GM19463 (cell line): ENCODE data around the gene CELF6.

Source experiments
- ATAC-seq: cut with Tn5 transposase; IDR thresholded peaks from one replicate; pipeline ENCODE4 v1.9.1; 2021; ENCODE audit warnings: mild to moderate bottlenecking, moderate library complexity; ENCODE audit not compliant: unreplicated experiment

The CELF6 gene

DNA sequence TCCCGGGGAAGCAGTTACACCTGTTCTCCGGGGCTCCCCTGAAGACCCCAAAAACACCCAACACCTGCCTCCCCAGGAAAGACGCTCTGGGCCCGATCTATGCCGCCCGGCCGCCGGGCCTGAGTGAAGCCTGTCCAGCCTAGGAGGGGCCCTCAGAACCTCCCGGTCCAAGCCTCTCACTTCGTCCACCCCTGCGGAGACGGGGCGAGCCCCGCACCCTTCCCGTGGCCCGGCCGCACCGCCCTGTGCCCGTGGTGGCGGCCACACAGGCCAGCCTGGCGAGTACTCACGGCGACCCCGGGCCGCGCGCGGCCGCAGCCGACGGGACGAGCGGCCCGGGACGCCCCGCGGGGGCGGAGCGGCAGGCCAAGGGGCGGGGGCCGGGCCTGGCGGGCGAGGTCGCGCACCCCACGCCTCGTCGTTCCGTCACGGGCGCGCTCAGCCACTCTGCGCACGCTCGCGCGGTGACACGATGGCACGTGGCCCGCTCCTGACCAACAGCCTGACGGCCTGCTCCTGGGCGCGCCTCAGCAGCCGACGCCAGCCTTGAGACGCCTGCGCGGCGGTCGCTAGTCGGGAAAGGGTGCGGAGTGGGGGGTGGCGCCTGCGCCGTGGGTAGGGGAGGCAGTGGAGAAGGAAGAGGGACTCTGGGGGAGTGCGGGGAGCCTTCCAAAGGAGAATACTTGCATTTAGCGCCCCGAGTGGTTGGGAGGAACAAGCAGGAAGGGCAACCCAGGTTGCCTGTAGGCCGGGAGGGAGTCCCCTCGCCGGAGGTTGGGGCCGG lies 47.6 kb downstream of the CELF6 start, which contains the start of gene PARP6:
PARP6 (minus strand) TSS at position 342 of the 784 bp plus-strand sequence. CDS start 5,077 bp downstream, outside the sequence.
- ATAC-seq = peak; percentile 97

DNA sequence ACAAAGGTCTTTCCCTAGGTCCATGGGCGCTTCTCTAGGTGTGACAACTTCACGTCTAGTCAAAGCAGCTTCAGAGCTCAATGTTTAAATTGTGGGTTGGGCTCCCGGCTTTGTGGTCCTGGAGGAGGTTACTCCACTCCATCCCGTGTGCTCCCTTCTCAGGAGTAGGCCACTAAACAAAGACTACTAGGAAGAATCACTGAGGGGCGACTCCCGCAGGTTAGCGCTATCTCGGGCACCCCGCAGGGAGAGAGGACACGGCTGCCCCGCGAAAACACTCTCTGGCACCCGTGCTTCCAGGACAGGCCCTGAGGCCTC lies 48.1 kb downstream of the CELF6 start:
- peak; percentile 1 for ATAC-seq

DNA sequence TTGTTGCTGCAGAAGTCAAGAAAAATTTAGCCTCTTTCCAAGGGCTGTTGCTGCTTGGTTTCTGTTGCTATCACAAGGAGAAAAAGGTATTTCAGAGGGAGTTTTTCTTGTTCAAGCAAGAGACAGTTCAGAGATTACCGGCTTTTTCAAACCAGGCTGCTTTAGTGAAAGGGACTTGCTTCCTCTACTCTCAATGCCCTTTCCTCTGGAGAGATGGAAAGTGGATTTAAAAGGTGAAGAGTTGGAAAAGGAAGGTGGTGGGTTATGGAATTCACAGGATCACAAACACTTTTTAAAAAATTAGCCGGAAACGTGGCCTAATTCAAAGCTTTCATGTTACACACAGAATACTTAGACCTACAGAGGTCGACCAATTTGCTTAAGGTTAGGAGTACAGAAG lies 48.7 kb downstream of the CELF6 start:
- no peak for ATAC-seq

DNA sequence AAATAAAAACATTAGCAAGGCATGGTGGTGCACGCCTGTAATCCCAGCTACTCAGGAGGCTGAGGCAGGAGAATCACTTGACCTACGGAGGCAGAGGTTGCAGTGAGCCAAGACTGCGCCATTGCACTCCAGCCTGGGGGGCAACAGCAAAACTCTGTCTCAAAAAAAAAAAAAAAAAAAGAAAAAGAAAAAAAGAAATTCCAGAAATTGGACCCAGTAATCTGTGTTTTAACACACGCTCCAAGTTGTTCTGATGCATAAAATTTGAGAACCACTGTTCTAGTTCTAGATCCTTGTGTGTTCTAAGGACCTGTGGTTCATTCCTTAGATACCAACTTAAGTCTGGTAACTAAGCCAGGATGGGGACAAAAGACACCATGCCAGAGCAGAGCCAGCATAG lies 50.2 kb downstream of the CELF6 start:
- ATAC-seq = no peak

DNA sequence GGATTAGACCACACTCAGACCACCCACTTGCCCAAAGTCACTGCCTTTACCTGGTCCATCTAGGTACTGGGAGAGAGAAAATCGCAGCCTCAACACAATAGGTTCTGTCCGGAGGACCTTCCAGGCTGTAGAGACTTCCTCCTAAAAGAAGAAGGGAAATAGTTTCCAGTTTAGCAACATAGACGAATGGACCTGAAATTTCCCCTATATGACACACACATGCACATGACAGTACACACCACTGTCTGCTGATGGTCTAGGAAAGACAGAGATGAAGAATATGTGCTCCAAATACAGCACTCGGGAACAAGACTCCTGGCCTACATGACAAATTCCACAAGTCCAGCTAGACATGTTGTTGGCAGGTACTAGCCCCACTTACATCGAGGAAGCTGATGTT lies 54.9 kb downstream of the CELF6 start:
- ATAC-seq = no peak

DNA sequence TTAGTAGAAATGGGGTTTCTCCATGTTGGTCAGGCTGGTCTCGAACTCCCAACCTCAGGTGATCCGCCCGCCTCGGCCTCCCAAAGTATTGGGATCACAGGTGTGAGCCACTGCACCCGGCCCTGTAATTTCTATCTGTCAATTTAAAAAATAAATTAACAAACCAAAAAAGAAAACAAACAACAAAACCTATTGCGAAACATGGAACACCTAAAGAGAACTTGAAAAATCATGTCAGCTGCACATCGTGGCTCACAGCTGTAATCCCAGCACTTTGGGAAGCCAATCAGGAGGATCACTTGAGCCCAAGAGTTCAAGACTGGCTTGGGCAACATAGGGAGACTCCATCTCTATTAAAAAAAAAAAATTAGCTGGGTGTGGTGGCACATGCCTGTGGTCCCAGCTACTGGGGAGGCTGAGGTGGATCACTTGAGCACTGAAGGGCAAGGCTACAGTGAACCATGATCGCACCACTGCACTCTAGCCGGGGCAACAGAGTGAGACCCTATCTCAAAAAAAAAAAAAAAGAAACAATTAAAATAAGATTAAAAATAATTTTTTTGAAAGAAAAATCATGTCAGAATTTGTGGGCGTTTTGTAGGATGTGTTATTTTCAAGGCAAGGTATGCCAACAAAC lies 67.2 kb downstream of the CELF6 start:
- no peak for ATAC-seq

DNA sequence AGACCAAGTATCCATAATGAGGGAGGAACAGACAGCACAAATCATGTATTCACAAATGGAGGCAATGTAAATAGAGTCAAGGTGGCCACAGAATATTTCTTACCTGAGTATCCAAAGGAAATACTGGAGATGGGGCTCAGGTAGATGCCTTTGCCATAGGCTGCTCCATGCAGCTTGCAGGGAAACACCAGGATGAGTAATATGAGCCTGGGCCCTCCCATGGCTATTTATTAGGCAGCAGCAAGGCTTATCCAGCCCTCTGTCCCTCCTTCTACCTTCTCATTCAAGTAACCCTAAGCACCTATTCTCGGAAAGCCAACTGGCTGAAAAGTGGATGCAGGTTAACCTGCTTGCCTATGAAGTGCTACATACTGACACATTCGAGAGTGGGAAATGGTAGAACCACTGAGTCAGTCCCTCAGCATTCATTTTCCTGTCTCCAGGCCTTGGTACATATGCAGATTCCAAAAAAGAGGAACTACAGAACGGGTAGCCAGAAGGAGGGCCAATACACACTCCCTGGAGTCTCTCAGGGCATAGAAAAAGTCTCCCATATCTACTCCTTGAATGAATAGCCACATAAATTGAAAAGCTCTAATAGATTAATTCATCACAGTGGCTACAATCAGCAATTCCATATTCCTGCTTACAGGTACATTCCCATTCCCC lies 70.7 kb downstream of the CELF6 start:
- ATAC-seq = no peak

DNA sequence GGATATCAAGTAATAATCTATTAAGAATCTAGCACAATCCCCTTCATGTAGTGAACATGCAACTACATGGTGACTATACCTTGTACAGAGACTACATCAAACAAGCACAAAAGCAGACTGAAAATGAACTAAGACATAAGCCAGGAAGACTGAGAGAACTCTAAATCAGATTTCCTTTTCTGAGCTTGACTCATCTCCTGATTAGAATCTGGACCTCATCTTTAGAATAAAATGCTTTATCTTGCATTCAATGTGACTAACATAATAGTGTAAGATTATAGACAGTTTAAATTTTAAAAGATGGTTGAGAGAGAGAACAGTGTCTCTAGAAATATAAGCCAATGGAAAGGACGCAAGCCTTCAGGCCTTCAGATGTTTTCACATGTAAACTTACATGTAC lies 71.4 kb downstream of the CELF6 start:
- ATAC-seq = no peak

DNA sequence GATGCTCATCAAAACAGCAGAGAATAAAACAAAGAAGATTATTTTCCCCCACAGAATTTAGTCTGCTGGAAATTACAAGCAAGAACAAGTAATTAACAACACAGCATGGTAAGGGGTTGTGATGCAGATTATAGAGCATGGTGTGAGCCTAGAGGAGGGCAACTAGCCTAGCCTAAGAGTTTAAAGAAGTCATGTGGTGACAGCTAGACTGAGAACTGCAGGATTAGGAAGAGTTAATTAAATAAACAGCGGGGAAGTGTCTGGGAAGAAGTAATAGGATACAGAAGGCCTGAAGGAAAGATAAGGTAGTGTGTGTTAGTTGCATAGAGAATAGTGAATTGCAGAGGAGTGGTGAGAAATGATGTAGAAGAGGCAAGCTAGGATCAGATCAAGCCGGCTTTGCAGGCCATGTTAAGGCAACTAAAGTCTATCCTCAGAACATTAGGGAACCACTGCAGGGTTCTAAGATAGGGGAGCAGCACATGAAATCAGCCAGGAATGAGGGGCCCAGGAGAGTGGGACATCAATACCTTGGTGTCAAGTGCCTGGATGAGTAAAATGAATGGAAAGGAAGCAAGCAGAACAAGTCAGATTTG lies 77.1 kb downstream of the CELF6 start:
- ATAC-seq = no peak

DNA sequence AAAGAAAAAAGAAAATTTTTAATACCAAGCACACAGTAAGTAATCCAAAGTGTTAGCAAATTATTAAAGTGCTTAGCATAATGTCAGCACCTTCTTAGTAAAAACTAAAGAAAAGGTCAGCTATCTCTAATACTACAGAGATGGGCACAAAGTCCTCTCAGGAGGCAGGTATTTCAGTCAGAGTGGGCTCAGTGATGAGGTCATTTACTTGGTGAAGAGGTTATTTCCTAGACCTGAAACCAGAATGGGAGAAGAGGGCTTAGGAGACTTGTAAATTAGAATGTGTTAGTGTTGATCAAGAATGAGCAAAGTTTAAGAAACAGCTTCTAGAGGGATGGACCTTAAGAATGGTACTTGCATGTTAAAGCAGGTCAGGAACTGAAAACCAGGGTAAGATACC lies 80.3 kb downstream of the CELF6 start:
- no peak for ATAC-seq

DNA sequence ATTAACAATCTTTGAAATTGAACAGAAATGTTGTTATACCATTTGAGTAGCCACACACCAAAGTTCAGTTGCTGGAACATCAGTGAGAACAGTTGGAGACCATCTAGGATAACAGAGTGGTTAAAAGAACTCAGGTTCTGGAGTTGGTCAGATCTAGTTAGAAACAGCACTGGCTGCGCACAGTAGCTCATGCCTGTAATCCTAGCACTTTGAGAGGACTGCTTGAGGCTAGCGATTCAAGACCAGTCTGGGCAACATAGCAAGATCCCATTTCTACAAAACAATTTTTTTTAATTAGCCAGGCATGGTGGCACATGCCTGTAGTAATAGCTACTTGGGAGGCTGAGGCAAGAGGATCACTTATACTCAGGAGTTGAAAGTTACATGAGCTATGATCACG lies 81.4 kb downstream of the CELF6 start:
- ATAC-seq = no peak

DNA sequence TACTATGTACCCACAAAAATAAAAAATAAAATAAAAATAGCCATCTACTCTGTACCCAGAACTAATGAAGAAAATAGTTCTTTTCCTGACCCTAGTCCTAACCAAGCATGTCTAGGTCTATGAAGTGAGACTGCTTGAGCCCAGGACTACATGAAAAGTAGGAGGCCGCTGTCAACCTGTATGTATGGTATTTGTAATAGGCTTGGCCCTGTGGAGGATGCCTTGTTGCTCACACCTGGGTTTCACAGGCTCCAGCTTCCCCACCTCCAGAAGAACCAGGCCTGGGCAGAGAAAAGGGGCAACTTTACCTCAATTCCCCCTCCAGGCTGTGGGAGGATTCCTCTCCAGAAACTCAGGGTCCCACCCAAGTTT lies 82.1 kb downstream of the CELF6 start:
- ATAC-seq = no peak

DNA sequence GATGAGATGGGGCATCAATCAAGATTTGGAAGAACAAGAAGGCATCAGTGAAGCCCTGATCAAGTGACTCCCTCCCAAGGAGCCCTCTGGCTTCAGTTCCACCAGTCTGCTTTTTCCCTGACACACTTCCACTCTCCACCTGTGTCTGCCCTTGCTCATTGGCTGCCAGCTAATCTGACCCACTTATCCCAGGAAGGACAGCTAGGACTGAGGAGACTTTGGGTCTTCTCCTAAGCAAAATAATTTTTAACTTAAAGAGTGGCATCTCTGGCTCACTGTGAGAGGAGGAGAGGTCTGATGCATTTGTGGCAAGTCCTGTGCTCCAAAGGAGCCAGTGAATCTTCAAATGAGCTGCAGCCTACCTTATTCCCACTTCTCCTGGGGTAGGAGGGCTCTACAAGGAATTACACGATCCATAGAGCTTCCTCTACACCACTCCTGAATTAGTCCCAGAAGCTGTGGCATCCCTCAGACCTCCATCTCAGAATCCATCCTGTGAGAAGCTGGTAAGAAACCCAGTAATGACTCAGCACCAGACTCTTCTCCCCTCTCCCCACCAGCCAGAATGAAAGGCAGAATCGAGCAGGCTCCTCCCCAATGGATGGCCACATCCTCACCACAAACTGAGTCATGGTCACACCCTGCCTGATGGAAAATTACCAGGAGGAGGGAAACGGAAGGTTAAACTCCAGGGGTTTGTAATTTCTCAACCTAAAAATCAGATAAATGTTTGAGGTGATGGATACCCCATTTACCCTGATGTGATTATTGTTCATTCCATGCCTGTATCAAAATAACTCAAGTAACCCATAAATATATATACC lies 82.7 kb downstream of the CELF6 start:
- ATAC-seq = peak; percentile 92

DNA sequence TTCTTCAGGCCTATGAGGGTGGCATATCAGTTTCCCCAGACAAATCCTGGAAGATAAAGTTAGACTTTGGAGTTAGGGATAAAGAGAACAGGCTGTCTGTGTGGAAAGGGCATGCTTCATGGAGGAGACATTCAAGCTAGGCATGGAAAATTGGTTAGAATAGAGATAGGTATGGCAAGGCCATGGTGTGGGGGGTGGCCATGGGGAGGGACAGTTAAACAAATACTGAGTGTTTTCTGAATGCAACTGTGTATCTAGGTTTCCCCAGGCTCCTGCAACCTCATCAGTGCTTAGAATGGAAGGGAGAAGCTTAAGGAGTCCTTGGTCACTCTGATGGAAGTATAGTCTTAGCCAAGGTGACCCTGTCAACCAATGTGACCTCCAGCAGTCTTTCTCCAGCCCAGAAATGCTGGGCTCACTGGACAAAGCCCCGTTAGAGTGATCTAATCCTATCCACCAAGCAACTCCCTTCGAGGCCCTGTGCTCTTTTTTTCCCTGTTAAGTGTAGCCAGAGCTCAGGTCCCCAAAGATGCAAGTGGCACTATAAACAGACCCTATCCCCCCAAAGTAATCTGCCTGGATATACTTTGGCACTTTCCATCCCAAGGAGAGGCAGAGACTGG lies 83.5 kb downstream of the CELF6 start:
- no peak for ATAC-seq

DNA sequence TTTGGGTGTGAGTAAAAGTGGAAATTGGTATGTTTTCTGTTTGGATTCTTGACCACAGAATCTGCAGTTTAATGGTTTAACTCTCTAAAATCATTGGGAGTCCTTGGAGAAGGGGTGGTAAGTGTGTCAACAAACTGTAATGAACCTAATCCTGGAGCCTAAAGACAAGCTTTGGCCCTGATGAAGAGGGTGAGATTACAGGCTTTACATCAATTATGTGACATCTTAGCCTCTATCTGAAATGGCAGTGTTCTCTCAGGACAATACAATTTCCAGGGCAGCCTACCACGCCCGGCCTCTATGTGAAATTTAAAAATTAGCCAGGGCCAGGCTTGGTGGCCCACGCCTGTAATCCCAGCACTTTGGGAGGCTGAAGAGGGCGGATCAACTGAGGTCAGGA lies 84.7 kb downstream of the CELF6 start:
- ATAC-seq = no peak
